Right lobe of liver (tissue), 6 donors: ENCODE measurements around the gene SH3YL1. TPM values are rescaled to one million over a fixed set of nuclear protein-coding genes. Genes with fewer than 3 reads are reported as not detected.

Experiments used
- ATAC-seq, 4 donors: fragments of 200-7000 bp; cut with Tn5 transposase; one replicate each; pipeline ENCODE4 v1.9.1; 2020; ENCODE audit warnings: mild to moderate bottlenecking in 4 of 4, moderate library complexity in 4 of 4
- DNase-seq, 3 donors: peaks; one replicate each; pipeline ENCODE4 v3.0.0-alpha.2; 2020
- H3K27ac ChIP-seq, 3 donors: fragments of 200-600 bp; one replicate each; pipeline ENCODE4 v1.8.0; 2022
- H3K27me3 ChIP-seq, 2 donors: fragments of 200-600 bp; one replicate each; pipeline ENCODE4 v1.8.0; 2022
- H3K36me3 ChIP-seq, 4 donors: fragments of 200-600 bp; sonication (generic) in 1 of 4; one replicate each; pipeline versions ENCODE4 v1.5.1 to v1.8.0; 2017 to 2022; ENCODE audit warnings: control low read depth in 1 of 4
- H3K4me1 ChIP-seq, 4 donors: fragments of 200-600 bp; sonication (generic) in 1 of 4; one replicate each; pipeline versions ENCODE4 v1.5.1 to v1.8.0; 2017 to 2022; ENCODE audit warnings: control low read depth in 1 of 4
- H3K4me3 ChIP-seq, 3 donors: fragments of 200-600 bp; one replicate each; pipeline ENCODE4 v1.8.0; 2022
- H3K9me3 ChIP-seq, 4 donors: fragments of 200-600 bp; sonication (generic) in 1 of 4; one replicate each; pipeline versions ENCODE4 v1.5.1 to v1.8.0; 2017 to 2022; ENCODE audit warnings: control low read depth in 1 of 4
- CTCF ChIP-seq, 4 donors: fragments of 200-600 bp in 3 of 4; fragments of 450-650 bp in 1 of 4; IDR thresholded peaks; one replicate each; pipeline versions ENCODE4 v1.5.1 to v1.8.0; 2016 to 2022; ENCODE audit warnings: antibody characterized with exemption in 4 of 4, mild to moderate bottlenecking in 2 of 4
- POLR2A ChIP-seq: fragments of 450-650 bp; IDR thresholded peaks from one replicate; pipeline ENCODE4 v1.6.1; 2017; ENCODE audit warnings: antibody characterized with exemption, mild to moderate bottlenecking
- WGBS: methylation state at CpG from one replicate; pipeline ENCODE4 v1.1.6; 2018; ENCODE audit warnings: low coverage, low lambda C conversion rate; ENCODE audit not compliant: insufficient coverage; ENCODE audit errors: missing lambda C conversion rate; 5-methylcytosine and 5-hydroxymethylcytosine counted together
- intact Hi-C, 2 donors: fragments of 100-400 bp; cut with DNase I; formaldehyde crosslinking; loops; one replicate each; pipeline versions ENCODE4 v1.11.2 to v1.14.1; 2022
- total RNA-seq, 6 experiments: library from RNA; depleted of rRNA in 2 of 6; stranded (reverse); fragments of >200 nt in 2 of 6; fragmentation: NEBNext Ultra II Directional in 3 of 6; extraction: Animal tissue kit (Norgen Biotek cat#: 25700) in 3 of 6; gene quantifications; one replicate each; pipeline versions ENCODE4 v1.1.0 to v1.2.4, GENCODE V29; 2016 to 2023
- donor health status: DM: no; HTN: yes; CAD: no.
- donor health status: DM: no; HTN: no; CAD: no.
- donor health status: DM: no; HTN: no; CAD: no.
- donor health status: DM: no; HTN: yes; CAD: no.
- donor health status: DM: no; HTN: yes; CAD: no.

SH3YL1 gene
- total RNA-seq, 6 experiments from 2014 or later: 5.9 to 23.0 (median 8.7) TPM

DNA sequence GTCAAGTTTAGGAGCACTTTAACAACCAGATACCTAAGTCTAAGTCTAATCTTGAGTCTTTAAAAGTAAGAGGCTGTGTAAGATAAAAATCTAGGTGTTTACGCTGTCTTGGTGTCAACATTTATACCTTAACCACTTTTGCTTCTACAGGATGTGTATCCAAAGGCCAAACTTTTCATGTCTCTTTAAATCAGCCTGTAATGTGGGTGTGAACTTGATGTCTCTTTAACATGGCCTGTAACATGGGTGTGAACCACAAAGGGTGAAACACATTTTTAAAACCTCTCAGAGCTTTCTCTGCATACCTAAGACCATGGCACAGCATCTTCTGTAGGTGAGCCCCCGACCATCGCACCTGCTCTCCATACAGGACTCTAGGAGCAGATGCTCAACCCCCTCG, 40.4 kb downstream of the SH3YL1 start:
- Histone ChIP-seq H3K27me3 (no peaks in the 10 kb centered on the region), H3K9me3 (no peaks in the 10 kb centered on the region), H3K4me1 (peaks cover 0 to 12% (median 5%) of the 10 kb centered on the region in 4 donors), H3K4me3 (no peak overlapping the region), H3K36me3 (peaks cover 0 to 12% (median 0%) of the 10 kb centered on the region in 4 donors), H3K27ac (no peak overlapping the region)
- DNase-seq (no peak), ATAC-seq (no peak)
- intact Hi-C loops: no loop called here
- no peak for TF ChIP-seq POLR2A
- no peak for TF ChIP-seq CTCF (IDR thresholded peaks at IDR 0.05)
- WGBS: 75% methylated on average over 2 of the region's 4 CpGs

GRCh38 chr2:216068-216467, 47.8 kb downstream of the SH3YL1 start:
- ATAC-seq: no peak
- no peak for TF ChIP-seq CTCF (IDR thresholded peaks at IDR 0.05)
- no peak for TF ChIP-seq POLR2A
- H3K27me3 ChIP-seq: no peaks in the 10 kb centered on the region
- intact Hi-C loops: no loop called here
- no peak overlapping the region for H3K4me3 ChIP-seq
- peaks cover 0 to 9% (median 0%) of the 10 kb centered on the region in 4 donors for H3K36me3 ChIP-seq
- DNase-seq: no peak
- WGBS: 80% methylated on average over 3 of the region's 3 CpGs
- H3K9me3 ChIP-seq: no peaks in the 10 kb centered on the region
- H3K27ac ChIP-seq: no peak overlapping the region
- peaks cover 0 to 6% (median 0%) of the 10 kb centered on the region in 4 donors for H3K4me1 ChIP-seq

DNA sequence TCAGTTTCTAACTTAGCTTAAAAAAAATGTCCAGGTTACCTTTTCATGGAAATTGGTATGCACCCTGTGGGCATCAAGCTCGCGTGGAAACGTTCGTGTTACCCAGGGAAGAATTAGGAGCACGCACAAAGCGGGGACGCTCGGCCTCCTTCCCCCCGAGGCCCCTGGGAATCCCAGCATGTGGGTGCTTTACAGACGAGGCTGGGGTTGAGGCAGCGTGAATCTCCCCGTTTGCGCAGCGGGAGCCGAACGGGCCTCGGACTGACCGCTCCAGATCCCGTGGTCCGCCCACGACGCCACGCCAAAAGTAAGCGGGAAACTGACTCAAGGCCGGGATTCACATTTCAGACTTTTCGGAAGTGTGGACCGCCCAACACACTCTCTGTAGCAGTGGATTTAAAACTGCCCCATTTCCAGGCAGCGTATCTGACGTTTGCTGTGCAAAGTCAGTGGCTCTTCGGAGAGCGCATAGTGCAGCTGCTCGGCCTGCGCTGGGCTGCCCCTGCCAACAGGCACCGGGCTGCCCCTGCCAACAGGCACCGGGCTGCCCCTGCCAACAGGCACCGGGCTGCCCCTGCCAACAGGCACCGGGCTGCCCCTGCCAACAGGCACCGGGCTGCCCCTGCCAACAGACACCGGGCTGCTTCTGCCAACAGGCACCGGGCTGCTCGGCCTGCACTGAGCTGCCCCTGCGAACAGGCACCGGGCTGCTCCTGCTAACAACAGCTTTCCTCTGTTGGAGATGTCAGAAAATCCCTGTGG, 49.7 kb downstream of the SH3YL1 start:
- Histone ChIP-seq H3K4me3 (no peak overlapping the region), H3K27me3 (no peaks in the 10 kb centered on the region), H3K4me1 (peaks cover 0 to 6% (median 0%) of the 10 kb centered on the region in 4 donors), H3K9me3 (no peaks in the 10 kb centered on the region), H3K27ac (peak overlapping the region in 1 of 3 donors; percentile 43), H3K36me3 (peaks cover 0 to 9% (median 0%) of the 10 kb centered on the region in 4 donors)
- ATAC-seq (peak; percentile 92 to 97 (median 94)), DNase-seq (peak; percentile 73 to 86 (median 80))
- intact Hi-C loops: no loop called here
- TF ChIP-seq POLR2A (no peak), CTCF (IDR thresholded peaks at IDR 0.05) (no peak)
- 77% methylated on average over 24 of the region's 43 CpGs for WGBS

GRCh38 chr2:211486-212184, 52.2 kb downstream of the SH3YL1 start:
- H3K27ac ChIP-seq: no peak overlapping the region
- DNase-seq (no peak), ATAC-seq (no peak)
- no peaks in the 10 kb centered on the region for H3K9me3 ChIP-seq
- TF ChIP-seq POLR2A (no peak), CTCF (IDR thresholded peaks at IDR 0.05) (no peak)
- no peaks in the 10 kb centered on the region for H3K36me3 ChIP-seq
- WGBS: 63% methylated on average over 5 of the region's 5 CpGs
- H3K4me3 ChIP-seq: no peak overlapping the region
- H3K27me3 ChIP-seq: no peaks in the 10 kb centered on the region
- intact Hi-C loops: no loop called here
- peaks cover 0 to 6% (median 0%) of the 10 kb centered on the region in 4 donors for H3K4me1 ChIP-seq
